Keratinocyte (primary cell): ENCODE measurements around the gene DENND6B. TPM values are rescaled to one million over a fixed set of nuclear protein-coding genes. Genes with fewer than 3 reads are reported as not detected.

ENCODE experiments used
- DNase-seq: peaks from one replicate; pipeline ENCODE4 v3.0.0-alpha.2; 2011; ENCODE audit warnings: low read depth, missing footprints, low spot score
- FAIRE-seq: peaks from 2 replicates; lab custom pipeline; 2011; peaks lifted over from hg19 to GRCh38; lab: Jason Lieb, UNC
- H2AFZ ChIP-seq: 2 replicates; pipeline ENCODE4 v1.6.0; 2012; ENCODE audit warnings: low read length, control low read depth, inconsistent platforms; ENCODE audit not compliant: control insufficient read depth
- H3K27ac ChIP-seq: 2 replicates; pipeline ENCODE4 v1.5.1; 2011; ENCODE audit warnings: low read length; ENCODE audit not compliant: control insufficient read depth, insufficient read depth
- H3K27me3 ChIP-seq: 3 replicates; pipeline ENCODE4 v1.6.0; 2011; ENCODE audit warnings: low read length; ENCODE audit not compliant: control insufficient read depth, insufficient read depth; ENCODE audit errors: extremely low read depth
- H3K36me3 ChIP-seq, 2 experiments: 2 replicates in 1 of 2; 3 replicates in 1 of 2; pipeline ENCODE4 v1.5.1; 2011; ENCODE audit warnings: low read length in 2 of 2, mild to moderate bottlenecking in 1 of 2; ENCODE audit not compliant: control insufficient read depth in 2 of 2, insufficient read depth in 2 of 2; ENCODE audit errors: extremely low read depth in 1 of 2
- H3K4me1 ChIP-seq: 3 replicates; pipeline ENCODE4 v1.5.1; 2011; ENCODE audit warnings: low read length; ENCODE audit not compliant: control insufficient read depth, insufficient read depth; ENCODE audit errors: extremely low read depth
- H3K4me2 ChIP-seq: 3 replicates; pipeline ENCODE4 v1.6.0; 2011; ENCODE audit warnings: low read depth, low read length; ENCODE audit not compliant: control insufficient read depth, insufficient read depth; ENCODE audit errors: extremely low read depth
- H3K4me3 ChIP-seq, 3 experiments: fragments of 200-600 bp in 1 of 3; sonication (generic) in 1 of 3; 2 replicates in 2 of 3; 3 replicates in 1 of 3; pipeline ENCODE4 v1.5.1; 2011 to 2016; ENCODE audit warnings: low read length in 3 of 3, mild to moderate bottlenecking in 3 of 3, control low read depth in 2 of 3, inconsistent platforms in 1 of 3, low read depth in 1 of 3, mixed read lengths in 1 of 3, mixed run types in 1 of 3, moderate library complexity in 1 of 3; ENCODE audit not compliant: control insufficient read depth in 2 of 3, insufficient read depth in 2 of 3; ENCODE audit errors: extremely low read depth in 1 of 3
- H3K79me2 ChIP-seq: 2 replicates; pipeline ENCODE4 v1.6.0; 2012; ENCODE audit warnings: low read length; ENCODE audit not compliant: control insufficient read depth, insufficient read depth
- H3K9ac ChIP-seq: 3 replicates; pipeline ENCODE4 v1.6.0; 2011; ENCODE audit warnings: low read length; ENCODE audit not compliant: control insufficient read depth, insufficient read depth; ENCODE audit errors: extremely low read depth
- H3K9me1 ChIP-seq: 3 replicates; pipeline ENCODE4 v1.6.0; 2011; ENCODE audit warnings: low read length; ENCODE audit not compliant: control insufficient read depth, insufficient read depth; ENCODE audit errors: extremely low read depth
- H3K9me3 ChIP-seq: 2 replicates; pipeline ENCODE4 v1.5.1; 2012; ENCODE audit warnings: low read depth, low read length; ENCODE audit not compliant: control insufficient read depth
- H4K20me1 ChIP-seq: 3 replicates; pipeline ENCODE4 v1.6.0; 2011; ENCODE audit warnings: low read length; ENCODE audit not compliant: control insufficient read depth, insufficient read depth; ENCODE audit errors: extremely low read depth
- CTCF ChIP-seq, 3 experiments: IDR thresholded peaks in 1 of 3; conservative IDR thresholded peaks in 1 of 3; optimal IDR thresholded peaks in 1 of 3; 2 replicates in 2 of 3; 3 replicates in 1 of 3; pipeline versions ENCODE3 to v1.5.1; 2011; ENCODE audit warnings: low read length in 3 of 3, mild to moderate bottlenecking in 3 of 3, moderate library complexity in 2 of 3, control low read depth in 1 of 3, inconsistent platforms in 1 of 3; ENCODE audit not compliant: insufficient read depth in 2 of 3; ENCODE audit errors: extremely low read depth in 1 of 3
- EZH2 ChIP-seq: IDR thresholded peaks from one replicate; pipeline ENCODE4 v1.6.1; 2012; ENCODE audit warnings: inconsistent platforms, mild to moderate bottlenecking, low read length, moderate library complexity
- dilution Hi-C: fragments of 300-500 bp; cut with MboI; formaldehyde crosslinking; loops from one replicate; pipeline ENCODE4 v1.7.0; 2020; ENCODE audit warnings: low sequenced_read_pairs; ENCODE audit not compliant: extremely low pct_ligation_motif_present
- polyA plus RNA-seq, 5 experiments: library from polyadenylated mRNA; depleted of rRNA in 3 of 5; stranded (reverse) in 3 of 5; stranded (forward) in 1 of 5; unstranded in 1 of 5; fragments of >200 nt; gene quantifications; 1 replicate in 1 of 5; 2 replicates in 3 of 5; 3 replicates in 1 of 5; pipeline versions ENCODE4 v1.2.1 to v1.2.3, GENCODE V29; 2011 to 2012; ENCODE audit warnings: missing spikeins in 2 of 5, low read depth in 1 of 5, low replicate concordance in 1 of 5

DENND6B gene
- polyA plus RNA-seq, 1 donor (not counting 4 experiments of a cell fraction or from before 2014, with no cell fraction given): 0.94 TPM

GRCh38 chr22:50297510-50298265 is 29.1 kb downstream of the DENND6B start:
- H3K27ac ChIP-seq: no peak overlapping the region
- FAIRE-seq (no peak), DNase-seq (no peak)
- H3K36me3 ChIP-seq: peaks cover 6 to 13% of the 10 kb centered on the region in 2 experiments
- H3K4me1 ChIP-seq: peaks cover 44% of the 10 kb centered on the region
- H3K9ac ChIP-seq: no peak overlapping the region
- H3K9me3 ChIP-seq: no peaks in the 10 kb centered on the region
- no peak overlapping the region for H3K4me2 ChIP-seq
- no peak overlapping the region for H2AFZ ChIP-seq
- no peaks in the 10 kb centered on the region for H3K27me3 ChIP-seq
- H3K79me2 ChIP-seq: peaks cover 94% of the 10 kb centered on the region
- no peak overlapping the region for H3K4me3 ChIP-seq
- TF ChIP-seq CTCF (optimal IDR thresholded peaks at IDR 0.05 in 1 of 3, IDR thresholded peaks at IDR 0.05 in 1 of 3, conservative IDR thresholded peaks at IDR 0.05 in 1 of 3; ENCODE audit: extremely low read depth in 1 of 3, insufficient read depth in 2 of 3, low read length in 3 of 3) (no peak), EZH2 (no peak)
- peaks cover 5% of the 10 kb centered on the region for H3K9me1 ChIP-seq
- dilution Hi-C loops: no loop called here
- peaks cover 15% of the 10 kb centered on the region for H4K20me1 ChIP-seq

GRCh38 chr22:50296658-50297490 is 29.9 kb downstream of the DENND6B start:
- Histone ChIP-seq H3K27ac (no peak overlapping the region), H3K9me1 (peaks cover 3% of the 10 kb centered on the region), H3K9me3 (no peaks in the 10 kb centered on the region), H3K4me2 (no peak overlapping the region), H4K20me1 (peaks cover 18% of the 10 kb centered on the region), H3K4me3 (no peak overlapping the region), H3K27me3 (no peaks in the 10 kb centered on the region), H3K79me2 (peaks cover 93% of the 10 kb centered on the region), H2AFZ (no peak overlapping the region), H3K4me1 (peaks cover 37% of the 10 kb centered on the region), H3K36me3 (peaks cover 6 to 13% of the 10 kb centered on the region in 2 experiments), H3K9ac (no peak overlapping the region)
- TF ChIP-seq EZH2 (no peak), CTCF (optimal IDR thresholded peaks at IDR 0.05 in 1 of 3, IDR thresholded peaks at IDR 0.05 in 1 of 3, conservative IDR thresholded peaks at IDR 0.05 in 1 of 3; ENCODE audit: extremely low read depth in 1 of 3, insufficient read depth in 2 of 3, low read length in 3 of 3) (no peak)
- dilution Hi-C loops: no loop called here
- FAIRE-seq (no peak), DNase-seq (no peak)
